GM12875 (cell line): Measurements from ENCODE around the gene EXOC6B.

ENCODE experiments used
- H3K4me3 ChIP-seq: one replicate; pipeline ENCODE4 v1.5.1; 2011; ENCODE audit warnings: low read depth, low read length, control low read depth
- CTCF ChIP-seq: IDR thresholded peaks from 2 replicates; pipeline ENCODE4 v1.5.1; 2011; ENCODE audit warnings: low read depth, mild to moderate bottlenecking, control low read depth, inconsistent platforms, low read length, moderate library complexity, borderline replicate concordance; ENCODE audit not compliant: insufficient read depth

The EXOC6B gene

GRCh38 chr2:72576459-72576858, 249.4 kb downstream of the EXOC6B start:
- no peak overlapping the region for H3K4me3 ChIP-seq
- no peak for TF ChIP-seq CTCF

GRCh38 chr2:72574886-72575285, 250.9 kb downstream of the EXOC6B start:
- TF ChIP-seq CTCF, result no peak

GRCh38 chr2:72573232-72573631, 252.6 kb downstream of the EXOC6B start:
- H3K4me3 ChIP-seq, result no peak overlapping the region
- TF ChIP-seq CTCF, result no peak

More at GRCh38 chr2:72574886-72575285, 250.9 kb downstream of the EXOC6B start:
- no peak overlapping the region for H3K4me3 ChIP-seq

GRCh38 chr2:72572501-72572900, 253.3 kb downstream of the EXOC6B start:
- H3K4me3 ChIP-seq, result no peak overlapping the region
- TF ChIP-seq CTCF, result no peak

- TF ChIP-seq CTCF, result no peak
Measured at GRCh38 chr2:72570413-72570812, 255.4 kb downstream of the EXOC6B start.

GRCh38 chr2:72562451-72563153, 263.2 kb downstream of the EXOC6B start:
- TF ChIP-seq CTCF, result no peak
- H3K4me3 ChIP-seq, result no peak overlapping the region

More at GRCh38 chr2:72570413-72570812, 255.4 kb downstream of the EXOC6B start:
- no peak overlapping the region for H3K4me3 ChIP-seq

GRCh38 chr2:72561621-72562318, 264.1 kb downstream of the EXOC6B start:
- no peak overlapping the region for H3K4me3 ChIP-seq
- TF ChIP-seq CTCF, result no peak
